H1 (cell line): ENCODE measurements around the gene COL27A1. TPM values are rescaled to one million over a fixed set of nuclear protein-coding genes. Genes with fewer than 3 reads are reported as not detected.

Source experiments
- CTCF ChIA-PET: fragments of 300-600 bp; sonication (Branson Sonifier 250); formaldehyde crosslinking; loops from one replicate; lab custom pipeline; 2021; ENCODE audit not compliant: partially characterized antibody; lab: Charles Lee
- POLR2A ChIA-PET: fragments of 300-600 bp; sonication (Branson Sonifier 250); formaldehyde crosslinking; loops from one replicate; lab custom pipeline; 2021; ENCODE audit warnings: inconsistent platforms; ENCODE audit not compliant: partially characterized antibody; lab: Charles Lee
- DNase-seq, 2 experiments: peaks; one replicate each; pipeline versions ENCODE4 v3.0.0 to v3.0.0-alpha.2; 2010 to 2022; ENCODE audit warnings: low spot score in 2 of 2, low read depth in 1 of 2, mixed read lengths in 1 of 2
- FAIRE-seq: peaks from 2 replicates; lab custom pipeline; 2011; peaks lifted over from hg19 to GRCh38; lab: Jason Lieb, UNC
- H2AFZ ChIP-seq: 2 replicates; pipeline ENCODE4 v1.8.1; 2012; ENCODE audit warnings: low read length, inconsistent platforms
- H2AK5ac ChIP-seq: 2 replicates; pipeline ENCODE4 v1.6.1; 2013; ENCODE audit warnings: low read depth, low read length
- H2BK120ac ChIP-seq: replicated peaks from 2 replicates; pipeline ENCODE3; 2013; ENCODE audit warnings: low read depth, low read length, inconsistent platforms
- H2BK12ac ChIP-seq: 2 replicates; pipeline ENCODE4 v1.6.1; 2013; ENCODE audit warnings: low read depth, low read length
- H2BK15ac ChIP-seq: 2 replicates; pipeline ENCODE4 v1.6.1; 2013; ENCODE audit warnings: low read length
- H2BK20ac ChIP-seq: 2 replicates; pipeline ENCODE4 v1.6.1; 2013; ENCODE audit warnings: low read length
- H2BK5ac ChIP-seq: 2 replicates; pipeline ENCODE4 v1.6.1; 2013; ENCODE audit warnings: low read depth, low read length
- H3K14ac ChIP-seq: 2 replicates; pipeline ENCODE4 v1.6.1; 2013; ENCODE audit warnings: inconsistent platforms; ENCODE audit not compliant: insufficient read length
- H3K18ac ChIP-seq: 2 replicates; pipeline ENCODE4 v1.6.1; 2013; ENCODE audit warnings: low read length; ENCODE audit errors: extremely low read depth
- H3K23ac ChIP-seq: 2 replicates; pipeline ENCODE4 v1.6.1; 2013; ENCODE audit warnings: inconsistent platforms; ENCODE audit not compliant: insufficient read length
- H3K23me2 ChIP-seq: 2 replicates; pipeline ENCODE4 v1.6.1; 2013; ENCODE audit warnings: low read depth, low read length
- H3K27ac ChIP-seq: 2 replicates; pipeline ENCODE4 v1.6.1; 2011; ENCODE audit warnings: low read depth, low read length, inconsistent platforms
- H3K27me3 ChIP-seq, 4 experiments: replicated peaks in 1 of 4; 1 replicate in 1 of 4; 2 replicates in 3 of 4; pipeline versions ENCODE4 v1.6.1 to v1.8.1; 2011 to 2013; ENCODE audit warnings: low read length in 3 of 4, mild to moderate bottlenecking in 3 of 4, inconsistent platforms in 2 of 4, mixed read lengths in 2 of 4, moderate library complexity in 1 of 4; ENCODE audit not compliant: control insufficient read depth in 3 of 4, insufficient read depth in 3 of 4; ENCODE audit errors: extremely low read depth in 1 of 4
- H3K36me3 ChIP-seq, 4 experiments: 2 replicates each; pipeline versions ENCODE4 v1.6.1 to v1.8.1; 2011 to 2013; ENCODE audit warnings: mild to moderate bottlenecking in 4 of 4, low read length in 3 of 4, moderate library complexity in 2 of 4, control low read depth in 1 of 4, inconsistent platforms in 1 of 4; ENCODE audit not compliant: insufficient read depth in 4 of 4, control insufficient read depth in 2 of 4
- H3K4ac ChIP-seq: replicated peaks from 2 replicates; pipeline ENCODE3; 2013; ENCODE audit warnings: low read length, low read depth, mixed read lengths, inconsistent platforms; ENCODE audit not compliant: insufficient read length
- H3K4me1 ChIP-seq, 4 experiments: replicated peaks in 1 of 4; 1 replicate in 1 of 4; 2 replicates in 3 of 4; pipeline versions ENCODE4 v1.6.1 to v1.8.1; 2011 to 2013; ENCODE audit warnings: low read length in 3 of 4, inconsistent platforms in 2 of 4, mixed read lengths in 1 of 4; ENCODE audit not compliant: insufficient read depth in 4 of 4, control insufficient read depth in 3 of 4
- H3K4me2 ChIP-seq, 2 experiments: 2 replicates each; pipeline versions ENCODE4 v1.6.1 to v1.8.1; 2011 to 2013; ENCODE audit warnings: low read depth in 2 of 2, low read length in 2 of 2, control low read depth in 1 of 2, inconsistent platforms in 1 of 2, mild to moderate bottlenecking in 1 of 2; ENCODE audit not compliant: insufficient read depth in 1 of 2
- H3K4me3 ChIP-seq, 4 experiments: fragments of 200-600, 300-600 bp in 1 of 4; sonication (generic), shearing (Covaris generic), sonication (Bioruptor Twin) in 1 of 4; 2 replicates each; pipeline versions ENCODE4 v1.5.1 to v1.8.1; 2011 to 2016; ENCODE audit warnings: low read length in 4 of 4, low read depth in 3 of 4, control low read depth in 2 of 4, inconsistent platforms in 2 of 4, mild to moderate bottlenecking in 2 of 4, mixed read lengths in 1 of 4, moderate library complexity in 1 of 4; ENCODE audit not compliant: insufficient read depth in 2 of 4; ENCODE audit errors: extremely low read depth in 1 of 4
- H3K56ac ChIP-seq: replicated peaks from 2 replicates; pipeline ENCODE3; 2013; ENCODE audit warnings: low read depth, mild to moderate bottlenecking, mixed read lengths, low read length, inconsistent platforms; ENCODE audit not compliant: insufficient read length
- H3K79me1 ChIP-seq: 2 replicates; pipeline ENCODE4 v1.6.1; 2013; ENCODE audit warnings: low read depth, low read length, control low read depth
- H3K79me2 ChIP-seq, 2 experiments: 2 replicates each; pipeline versions ENCODE4 v1.6.1 to v1.8.1; 2012 to 2013; ENCODE audit warnings: low read length in 2 of 2, mild to moderate bottlenecking in 2 of 2, inconsistent platforms in 1 of 2; ENCODE audit not compliant: insufficient read depth in 2 of 2, control insufficient read depth in 1 of 2
- H3K9ac ChIP-seq, 4 experiments: replicated peaks in 1 of 4; 1 replicate in 1 of 4; 2 replicates in 3 of 4; pipeline versions ENCODE4 v1.6.1 to v1.8.1; 2011 to 2013; ENCODE audit warnings: low read depth in 3 of 4, low read length in 3 of 4, control low read depth in 2 of 4, mild to moderate bottlenecking in 2 of 4, moderate library complexity in 2 of 4, inconsistent platforms in 1 of 4; ENCODE audit errors: extremely low read depth in 1 of 4
- H3K9me3 ChIP-seq, 2 experiments: 2 replicates each; pipeline versions ENCODE4 v1.6.1 to v1.8.1; 2012 to 2013; ENCODE audit warnings: mild to moderate bottlenecking in 2 of 2, moderate library complexity in 2 of 2, control low read depth in 1 of 2, inconsistent platforms in 1 of 2, low read depth in 1 of 2, low read length in 1 of 2, mixed read lengths in 1 of 2; ENCODE audit not compliant: insufficient read depth in 2 of 2
- H4K20me1 ChIP-seq, 2 experiments: replicated peaks in 1 of 2; 2 replicates each; pipeline versions ENCODE3 to v1.8.1; 2011 to 2013; ENCODE audit warnings: inconsistent platforms in 2 of 2, low read length in 2 of 2, mild to moderate bottlenecking in 1 of 2; ENCODE audit not compliant: insufficient read depth in 2 of 2, control insufficient read depth in 1 of 2
- H4K5ac ChIP-seq: 2 replicates; pipeline ENCODE4 v1.6.1; 2013; ENCODE audit warnings: low read length, low read depth, mixed read lengths, inconsistent platforms; ENCODE audit not compliant: insufficient read length
- H4K8ac ChIP-seq: 2 replicates; pipeline ENCODE4 v1.8.0; 2013; ENCODE audit warnings: mild to moderate bottlenecking, moderate library complexity, low read length, inconsistent platforms; ENCODE audit not compliant: insufficient read depth; ENCODE audit errors: extremely low read depth
- H4K91ac ChIP-seq: replicated peaks from 2 replicates; pipeline ENCODE3; 2013; ENCODE audit warnings: low read length, mixed read lengths, inconsistent platforms; ENCODE audit not compliant: insufficient read length
- CHD2 ChIP-seq: IDR thresholded peaks from 2 replicates; pipeline ENCODE4 v1.6.1; 2012; ENCODE audit warnings: low read length, improper control_type of control experiment
- E2F6 ChIP-seq: IDR thresholded peaks from 2 replicates; pipeline ENCODE4 v1.6.1; 2012; ENCODE audit warnings: inconsistent platforms
- GABPA ChIP-seq: IDR thresholded peaks from 2 replicates; pipeline ENCODE4 v1.6.1; 2011; ENCODE audit warnings: mild to moderate bottlenecking, low read length, moderate library complexity, borderline replicate concordance; ENCODE audit not compliant: insufficient read depth
- MAX ChIP-seq: IDR thresholded peaks from 2 replicates; pipeline ENCODE4 v1.6.1; 2012; ENCODE audit warnings: inconsistent platforms
- RBBP5 ChIP-seq: IDR thresholded peaks from 2 replicates; pipeline ENCODE4 v1.7.1; 2012; ENCODE audit warnings: low read depth, mild to moderate bottlenecking, inconsistent platforms, low read length, moderate library complexity, borderline replicate concordance
- SIX5 ChIP-seq: IDR thresholded peaks from 2 replicates; pipeline ENCODE4 v1.6.1; 2011; ENCODE audit warnings: mild to moderate bottlenecking, low read depth, low read length
- ZNF274 ChIP-seq: IDR thresholded peaks from 2 replicates; pipeline ENCODE4 v1.7.0; 2012; ENCODE audit warnings: low read length, borderline replicate concordance; ENCODE audit errors: extremely low read depth
- WGBS, 2 experiments: shearing (Covaris generic) in 1 of 2; methylation state at CpG; one replicate each; pipeline versions ENCODE4 v1.1.6 to v1.1.7; 2013 to 2015; ENCODE audit warnings: low lambda C conversion rate in 2 of 2, mixed read lengths in 2 of 2, inconsistent platforms in 1 of 2, low coverage in 1 of 2, missing lambda C conversion rate in 1 of 2; ENCODE audit not compliant: insufficient replicate concordance in 2 of 2, insufficient coverage in 1 of 2, insufficient read length in 1 of 2; ENCODE audit errors: extremely low coverage in 1 of 2, missing lambda C conversion rate in 1 of 2; 5-methylcytosine and 5-hydroxymethylcytosine counted together
- polyA plus RNA-seq, 7 experiments: library from polyadenylated mRNA; depleted of rRNA in 3 of 7; stranded (reverse) in 5 of 7; unstranded in 2 of 7; fragments of >200 nt in 5 of 7; fragments of 200-250 nt in 2 of 7; gene quantifications; 1 replicate in 5 of 7; 2 replicates in 1 of 7; 4 replicates in 1 of 7; pipeline versions ENCODE4 v1.2.1 to v1.2.3, GENCODE V29; 2011 to 2013; ENCODE audit warnings: missing spikeins in 2 of 7, mixed read lengths in 2 of 7
- total RNA-seq: library from RNA; stranded (reverse); fragmentation: NEBNext Ultra II Directional; extraction: Animal tissue kit (Norgen Biotek cat#: 25700); gene quantifications from 2 replicates; pipeline ENCODE4 v1.2.1, GENCODE V29; 2021

The COL27A1 gene
- total and polyA plus RNA-seq, 2 of the 8 experiments (the other 6 are each of a cell fraction or from before 2014, with no cell fraction given) = 15.1 to 22.8 TPM

DNA sequence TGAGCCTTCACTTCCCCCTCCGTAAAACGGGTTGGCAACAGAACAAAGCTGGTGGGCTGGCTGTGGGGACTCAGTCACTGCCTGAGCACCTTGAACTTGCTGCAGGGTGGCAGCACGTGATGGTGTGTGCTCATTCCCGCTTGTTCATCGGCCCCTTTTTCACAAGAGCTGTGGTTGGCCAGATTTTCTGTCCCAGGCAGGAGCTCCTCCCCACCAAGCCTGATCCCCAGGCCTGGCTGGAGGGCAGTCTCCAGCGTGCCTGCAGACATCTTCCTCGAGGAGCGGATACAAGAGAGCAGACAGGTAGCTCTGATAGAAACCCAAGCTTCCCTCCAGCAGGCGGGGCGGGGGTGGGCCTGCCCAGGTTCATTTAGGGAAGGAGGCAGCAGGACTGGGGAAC lies 105.7 kb downstream of the COL27A1 start:
- no peak overlapping the region for H2BK5ac ChIP-seq
- no peak overlapping the region for H3K18ac ChIP-seq
- FAIRE-seq (no peak), DNase-seq (no peak)
- no peak overlapping the region for H3K4me2 ChIP-seq
- H4K91ac ChIP-seq = no peak overlapping the region
- TF ChIP-seq ZNF274 (no peak), MAX (peak; percentile 47; the same call in 1 of the 2 replicates), RBBP5 (no peak), E2F6 (peak; percentile 74), SIX5 (no peak), CHD2 (no peak), GABPA (no peak)
- no peaks in the 10 kb centered on the region for H3K36me3 ChIP-seq
- peak overlapping the region; percentile 47; the same call in 1 of the 2 replicates for H4K8ac ChIP-seq
- POLR2A ChIA-PET = interaction anchor here (1.0 kb wide), 1 partner anchor 31 kb away, joined by 4 read pairs; no protein-coding TSS in a partner anchor
- no peak overlapping the region for H3K56ac ChIP-seq
- H3K79me2 ChIP-seq = no peaks in the 10 kb centered on the region
- H2BK120ac ChIP-seq = no peak overlapping the region
- H3K4ac ChIP-seq = no peak overlapping the region
- CTCF ChIA-PET = interaction anchor here (0.6 to 17.3 kb wide), 19 partner anchors 10 to 199 kb away, joined by 3 to 206 read pairs (median 4); partner anchors contain the start of genes COL27A1 and KIF12
- no peaks in the 10 kb centered on the region for H3K27me3 ChIP-seq
- H4K20me1 ChIP-seq = peaks cover 0 to 2% of the 10 kb centered on the region in 2 experiments
- no peak overlapping the region for H2BK12ac ChIP-seq
- no peak overlapping the region for H3K23ac ChIP-seq
- no peak overlapping the region for H2AFZ ChIP-seq
- H3K9me3 ChIP-seq = no peaks in the 10 kb centered on the region
- H3K9ac ChIP-seq = no peak overlapping the region
- H3K4me1 ChIP-seq = peaks cover 0 to 3% (median 0%) of the 10 kb centered on the region in 4 experiments; a peak in 2 of 7 replicates
- no peaks in the 10 kb centered on the region for H3K23me2 ChIP-seq
- no peaks in the 10 kb centered on the region for H3K79me1 ChIP-seq
- H3K27ac ChIP-seq = no peak overlapping the region; the same call in 1 of the 2 replicates
- 73% methylated on average over 10 of the region's 10 CpGs; no CpG with 5 or more reads in 1 of the 2 experiments for WGBS, 2 experiments
- H3K14ac ChIP-seq = no peak overlapping the region
- no peak overlapping the region; the same call in 1 of the 2 replicates for H2BK15ac ChIP-seq
- H4K5ac ChIP-seq = no peak overlapping the region
- no peak overlapping the region for H2AK5ac ChIP-seq
- no peak overlapping the region for H3K4me3 ChIP-seq
- H2BK20ac ChIP-seq = no peak overlapping the region
